ENCODE data around the gene ANKRD42.

DNA sequence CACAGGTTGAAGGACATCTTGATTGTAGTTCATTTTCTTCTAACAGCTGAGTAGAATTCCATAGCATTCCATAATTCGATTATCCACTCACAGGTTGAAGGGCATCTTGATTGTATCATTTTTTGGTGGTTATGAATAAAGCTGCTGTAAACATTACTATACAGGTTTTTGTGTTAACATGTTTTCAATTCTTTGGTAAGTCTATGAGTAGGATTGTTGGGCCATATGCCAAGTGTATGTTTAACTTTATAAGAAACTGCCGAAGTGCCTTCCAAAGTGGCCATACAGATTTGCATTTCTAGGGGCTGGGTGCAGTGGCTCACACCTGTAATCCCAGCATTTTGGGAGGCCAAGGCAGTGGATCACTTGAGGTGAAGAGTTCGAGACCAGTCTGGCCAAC is 44.6 kb downstream of the ANKRD42 start:
- no peak for TF ChIP-seq EZH2 (IDR thresholded peaks at IDR 0.05; ENCODE audit: low read depth, unreplicated experiment)
- TF ChIP-seq, protein P1, sequence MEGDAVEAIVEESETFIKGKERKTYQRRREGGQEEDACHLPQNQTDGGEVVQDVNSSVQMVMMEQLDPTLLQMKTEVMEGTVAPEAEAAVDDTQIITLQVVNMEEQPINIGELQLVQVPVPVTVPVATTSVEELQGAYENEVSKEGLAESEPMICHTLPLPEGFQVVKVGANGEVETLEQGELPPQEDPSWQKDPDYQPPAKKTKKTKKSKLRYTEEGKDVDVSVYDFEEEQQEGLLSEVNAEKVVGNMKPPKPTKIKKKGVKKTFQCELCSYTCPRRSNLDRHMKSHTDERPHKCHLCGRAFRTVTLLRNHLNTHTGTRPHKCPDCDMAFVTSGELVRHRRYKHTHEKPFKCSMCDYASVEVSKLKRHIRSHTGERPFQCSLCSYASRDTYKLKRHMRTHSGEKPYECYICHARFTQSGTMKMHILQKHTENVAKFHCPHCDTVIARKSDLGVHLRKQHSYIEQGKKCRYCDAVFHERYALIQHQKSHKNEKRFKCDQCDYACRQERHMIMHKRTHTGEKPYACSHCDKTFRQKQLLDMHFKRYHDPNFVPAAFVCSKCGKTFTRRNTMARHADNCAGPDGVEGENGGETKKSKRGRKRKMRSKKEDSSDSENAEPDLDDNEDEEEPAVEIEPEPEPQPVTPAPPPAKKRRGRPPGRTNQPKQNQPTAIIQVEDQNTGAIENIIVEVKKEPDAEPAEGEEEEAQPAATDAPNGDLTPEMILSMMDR (conservative IDR thresholded peaks at IDR 0.05; ENCODE audit: low read depth in 2 of 2): no peak
- TF ChIP-seq JUNB (IDR thresholded peaks at IDR 0.05; ENCODE audit: unreplicated experiment): no peak

Measured in GM23338 (cell line).